H9 (cell line): ENCODE data around the gene EHBP1. TPM values are rescaled to one million over a fixed set of nuclear protein-coding genes. Genes with fewer than 3 reads are reported as not detected.

Experiments used
- DNase-seq: peaks from one replicate; pipeline ENCODE4 v3.0.0-alpha.2; 2017
- H2AFZ ChIP-seq: one replicate; pipeline ENCODE4 v1.6.1; 2013; ENCODE audit warnings: mild to moderate bottlenecking, low read length, control low read depth, moderate library complexity
- H2AK5ac ChIP-seq: 2 replicates; pipeline ENCODE4 v1.6.1; 2013; ENCODE audit warnings: low read length, control low read depth, mixed read lengths; ENCODE audit not compliant: insufficient read length
- H2BK120ac ChIP-seq: one replicate; pipeline ENCODE4 v1.6.1; 2013; ENCODE audit warnings: low read depth, mild to moderate bottlenecking, low read length, control low read depth, inconsistent platforms; ENCODE audit not compliant: poor library complexity, severe bottlenecking
- H2BK12ac ChIP-seq: 2 replicates; pipeline ENCODE4 v1.6.1; 2013; ENCODE audit warnings: low read length, control low read depth, mixed read lengths, low read depth; ENCODE audit not compliant: insufficient read length
- H2BK15ac ChIP-seq: 2 replicates; pipeline ENCODE4 v1.6.1; 2013; ENCODE audit warnings: low read depth, low read length, control low read depth
- H2BK20ac ChIP-seq: one replicate; pipeline ENCODE4 v1.6.1; 2013; ENCODE audit warnings: low read depth, mild to moderate bottlenecking, low read length, control low read depth, inconsistent platforms; ENCODE audit not compliant: poor library complexity, severe bottlenecking
- H2BK5ac ChIP-seq: 2 replicates; pipeline ENCODE4 v1.6.1; 2013; ENCODE audit warnings: low read length, control low read depth, mixed read lengths; ENCODE audit not compliant: insufficient read length
- H3K14ac ChIP-seq: 2 replicates; pipeline ENCODE4 v1.6.1; 2013; ENCODE audit warnings: low read length, control low read depth; ENCODE audit not compliant: insufficient read depth
- H3K18ac ChIP-seq: 2 replicates; pipeline ENCODE4 v1.6.1; 2013; ENCODE audit warnings: low read depth, mild to moderate bottlenecking, mixed read lengths, low read length, control low read depth; ENCODE audit not compliant: insufficient read length
- H3K23ac ChIP-seq: 2 replicates; pipeline ENCODE4 v1.6.1; 2013; ENCODE audit warnings: low read length, control low read depth, mixed read lengths, low read depth; ENCODE audit not compliant: insufficient read length
- H3K23me2 ChIP-seq: 2 replicates; pipeline ENCODE4 v1.6.1; 2013; ENCODE audit warnings: low read depth, mild to moderate bottlenecking, mixed read lengths, low read length, control low read depth; ENCODE audit not compliant: insufficient read length, poor library complexity, severe bottlenecking
- H3K27ac ChIP-seq: 2 replicates; pipeline ENCODE4 v1.5.1; 2013; ENCODE audit warnings: low read length, control low read depth, mixed read lengths, low read depth; ENCODE audit not compliant: insufficient read length
- H3K27me3 ChIP-seq: 2 replicates; pipeline ENCODE4 v1.6.1; 2013; ENCODE audit warnings: low read length, control low read depth, inconsistent platforms; ENCODE audit not compliant: insufficient read depth
- H3K4ac ChIP-seq: 2 replicates; pipeline ENCODE4 v1.6.1; 2013; ENCODE audit warnings: low read depth, mild to moderate bottlenecking, control low read depth, inconsistent platforms, low read length, moderate library complexity
- H3K4me1 ChIP-seq: 2 replicates; pipeline ENCODE4 v1.6.1; 2013; ENCODE audit warnings: low read length, control low read depth, inconsistent platforms; ENCODE audit not compliant: insufficient read depth
- H3K4me2 ChIP-seq: 2 replicates; pipeline ENCODE4 v1.6.1; 2013; ENCODE audit warnings: low read length, control low read depth, mixed read lengths; ENCODE audit not compliant: insufficient read length, insufficient read depth
- H3K56ac ChIP-seq: 2 replicates; pipeline ENCODE4 v1.6.1; 2013; ENCODE audit warnings: low read depth, mild to moderate bottlenecking, mixed read lengths, low read length, control low read depth; ENCODE audit not compliant: insufficient read length
- H3K79me1 ChIP-seq: 2 replicates; pipeline ENCODE4 v1.6.1; 2013; ENCODE audit warnings: low read depth, mild to moderate bottlenecking, moderate library complexity, low read length, control low read depth, inconsistent platforms; ENCODE audit not compliant: insufficient read depth, poor library complexity, severe bottlenecking
- H3K79me2 ChIP-seq: 2 replicates; pipeline ENCODE4 v1.6.1; 2013; ENCODE audit warnings: low read length, control low read depth, inconsistent platforms; ENCODE audit not compliant: insufficient read depth
- H3K9ac ChIP-seq: 2 replicates; pipeline ENCODE4 v1.6.1; 2013; ENCODE audit warnings: low read length, control low read depth, mixed read lengths; ENCODE audit not compliant: insufficient read length; ENCODE audit errors: extremely low read depth
- H3K9me3 ChIP-seq: one replicate; pipeline ENCODE4 v1.6.1; 2013; ENCODE audit warnings: low read depth, low read length, inconsistent platforms; ENCODE audit not compliant: control insufficient read depth
- H3T11ph ChIP-seq: one replicate; pipeline ENCODE4 v1.6.1; 2013; ENCODE audit warnings: mild to moderate bottlenecking, low read length, control low read depth, inconsistent platforms
- H4K20me1 ChIP-seq: one replicate; pipeline ENCODE4 v1.6.1; 2013; ENCODE audit not compliant: control insufficient read depth, insufficient read length, insufficient read depth
- H4K5ac ChIP-seq: 2 replicates; pipeline ENCODE4 v1.6.1; 2013; ENCODE audit warnings: low read depth, mild to moderate bottlenecking, mixed read lengths, low read length, control low read depth; ENCODE audit not compliant: insufficient read length
- H4K8ac ChIP-seq: replicated peaks from 2 replicates; pipeline ENCODE4 v1.6.1; 2013; ENCODE audit warnings: low read length, control low read depth, mixed read lengths, low read depth; ENCODE audit not compliant: insufficient read length
- H4K91ac ChIP-seq: 2 replicates; pipeline ENCODE4 v1.6.1; 2013; ENCODE audit warnings: low read depth, mild to moderate bottlenecking, moderate library complexity, mixed read lengths, low read length, control low read depth; ENCODE audit not compliant: insufficient read length
- H3K27ac Mint-ChIP-seq, 3 experiments: 2 replicates in 2 of 3; 3 replicates in 1 of 3; pipeline ENCODE4 v1.8.0; 2020 to 2021; ENCODE audit warnings: mixed read lengths in 3 of 3, mild to moderate bottlenecking in 1 of 3, moderate library complexity in 1 of 3
- H3K27me3 Mint-ChIP-seq: 2 replicates; pipeline ENCODE4 v1.8.0; 2021; ENCODE audit warnings: low read depth, mild to moderate bottlenecking, moderate library complexity, mixed read lengths
- H3K36me3 Mint-ChIP-seq, 3 experiments: 2 replicates in 2 of 3; 3 replicates in 1 of 3; pipeline ENCODE4 v1.8.0; 2020 to 2021; ENCODE audit warnings: low read depth in 3 of 3, mixed read lengths in 3 of 3; ENCODE audit not compliant: insufficient read depth in 1 of 3
- H3K4me1 Mint-ChIP-seq, 2 experiments: 2 replicates each; pipeline ENCODE4 v1.8.0; 2020; ENCODE audit warnings: mixed read lengths in 2 of 2
- H3K4me3 Mint-ChIP-seq, 2 experiments: 2 replicates in 1 of 2; 3 replicates in 1 of 2; pipeline ENCODE4 v1.8.0; 2020 to 2021; ENCODE audit warnings: mild to moderate bottlenecking in 2 of 2, mixed read lengths in 2 of 2, moderate library complexity in 1 of 2
- H3K9me3 Mint-ChIP-seq, 2 experiments: 2 replicates in 1 of 2; 3 replicates in 1 of 2; pipeline ENCODE4 v1.8.0; 2020; ENCODE audit warnings: mild to moderate bottlenecking in 2 of 2, mixed read lengths in 2 of 2, moderate library complexity in 1 of 2
- CTCF ChIP-seq: fragments of 200-600 bp; sonication (generic); conservative IDR thresholded peaks from 3 replicates; pipeline ENCODE4 v1.8.0; 2021; ENCODE audit warnings: antibody characterized with exemption, mild to moderate bottlenecking
- WGBS: extraction: QIAGEN DNeasy Blood & Tissue Kit; methylation state at CpG from one replicate; pipeline ENCODE4 v1.1.7; 2013; ENCODE audit warnings: missing lambda C conversion rate, low lambda C conversion rate, mixed read lengths; ENCODE audit not compliant: insufficient read length; ENCODE audit errors: extremely low coverage; 5-methylcytosine and 5-hydroxymethylcytosine counted together
- total RNA-seq: library from RNA; stranded (reverse); gene quantifications from 2 replicates; pipeline ENCODE4 v1.2.1, GENCODE V29; 2021

The EHBP1 gene
- total RNA-seq, 1 experiment from 2014 or later, result 35.6 TPM

- WGBS, result no CpG with 5 or more reads among the region's 2 CpGs
- Histone ChIP-seq H2BK12ac (no peak overlapping the region), H3K4ac (no peak overlapping the region), H4K91ac (no peak overlapping the region), H3K56ac (no peak overlapping the region), H3K23me2 (no peaks in the 10 kb centered on the region), H3K9ac (no peak overlapping the region), H3K79me2 (no peaks in the 10 kb centered on the region), H4K20me1 (no peaks in the 10 kb centered on the region), H2BK5ac (no peak overlapping the region), H2AFZ (no peak overlapping the region), H4K5ac (no peak overlapping the region), H3K4me2 (no peak overlapping the region), H3K79me1 (no peaks in the 10 kb centered on the region), H3T11ph (no peak overlapping the region), H2BK15ac (no peak overlapping the region), H3K23ac (no peak overlapping the region), H3K27ac (no peak overlapping the region), H3K18ac (no peak overlapping the region), H4K8ac (no peak overlapping the region), H3K4me1 (no peaks in the 10 kb centered on the region), H2BK20ac (no peak overlapping the region), H2AK5ac (no peak overlapping the region), H2BK120ac (no peak overlapping the region), H3K9me3 (no peaks in the 10 kb centered on the region), H3K14ac (no peak overlapping the region), H3K27me3 (no peaks in the 10 kb centered on the region)
- Mint-ChIP-seq H3K27me3 (no peaks in the 10 kb centered on the region), H3K4me3 (no peak overlapping the region), H3K36me3 (peaks cover 2 to 8% (median 2%) of the 10 kb centered on the region in 3 experiments; a peak in 6 of 7 replicates), H3K4me1 (no peaks in the 10 kb centered on the region), H3K27ac (no peak overlapping the region; a peak in 1 of 7 replicates), H3K9me3 (0 out of 5 replicates have a peak, but pooled peaks cover 0 to 2% of the 10 kb centered on the region in 2 experiments)
- DNase-seq, result no peak
- no peak for TF ChIP-seq CTCF
Observed at GRCh38 chr2:62811972-62812371, 106.5 kb downstream of the EHBP1 start.
